ENCODE data around the gene WLS.

WLS gene

GRCh38 chr1:68128820-68129219 lies 103.5 kb downstream of the WLS start:
- no peak for DNase-seq

DNA sequence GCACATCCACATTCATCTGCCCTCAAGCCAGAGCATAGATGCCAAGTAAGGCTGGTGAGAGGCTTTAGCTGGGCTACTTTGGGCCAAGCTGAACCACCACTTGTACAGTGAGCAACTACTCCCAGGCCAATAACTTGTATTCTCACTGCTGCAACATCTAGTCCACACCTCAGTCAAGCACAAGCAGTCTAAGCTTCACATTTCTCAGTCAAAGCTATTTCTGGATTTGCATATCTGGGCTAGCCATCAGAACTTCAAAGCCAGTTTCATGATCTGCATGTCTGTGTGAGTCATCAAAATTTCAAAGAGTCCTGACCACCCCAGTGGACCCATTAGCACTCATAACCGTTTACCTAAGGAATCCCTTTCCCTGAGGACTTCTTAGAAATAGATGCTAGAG lies 104.2 kb downstream of the WLS start:
- DNase-seq, result peak; percentile 12

DNA sequence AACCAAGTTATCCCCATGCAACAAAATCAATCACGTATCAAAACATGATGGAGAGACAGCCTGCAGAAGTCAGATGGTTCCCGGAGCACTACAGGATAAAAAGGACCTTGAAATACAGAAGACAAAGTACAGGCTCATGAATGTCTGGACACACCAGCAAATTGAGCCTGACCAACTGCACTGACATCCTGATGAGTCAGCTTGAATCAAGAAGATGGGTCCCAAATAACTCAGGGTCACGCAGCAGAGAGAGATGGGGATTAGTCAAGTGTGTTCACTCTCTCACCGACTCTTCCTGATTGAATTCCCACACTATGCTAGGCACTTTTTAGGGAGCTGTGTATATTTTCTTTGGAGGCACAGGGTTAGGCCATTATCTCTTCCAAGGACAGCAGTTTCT lies 110.8 kb downstream of the WLS start:
- no peak for DNase-seq

- peak; percentile 69 for DNase-seq
Measured at GRCh38 chr1:68120136-68120791, 112.1 kb downstream of the WLS start.

GRCh38 chr1:68119445-68119844 lies 112.9 kb downstream of the WLS start:
- no peak for DNase-seq

GRCh38 chr1:68117416-68117815 lies 114.9 kb downstream of the WLS start:
- no peak for DNase-seq

GRCh38 chr1:68116643-68117235 lies 115.6 kb downstream of the WLS start:
- peak; percentile 34 for DNase-seq

DNA sequence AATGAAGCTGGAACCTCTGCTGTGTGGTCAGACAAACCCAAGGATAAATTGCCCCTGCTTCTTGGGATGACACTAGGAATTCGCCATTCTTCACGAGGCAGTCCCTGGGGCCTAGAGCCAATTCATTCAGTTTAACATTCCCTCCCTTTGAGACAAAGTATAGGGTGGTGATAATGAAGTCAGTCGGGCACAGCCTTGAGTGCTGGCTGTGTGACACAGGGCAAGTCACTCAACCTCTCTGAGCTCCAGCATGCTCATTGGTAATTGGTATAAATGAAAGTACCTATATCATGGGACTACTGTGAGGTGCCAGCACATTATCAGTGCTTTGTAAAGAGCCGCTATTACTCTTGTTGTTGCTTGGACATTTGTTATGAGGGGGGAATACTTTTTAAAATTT lies 117.0 kb downstream of the WLS start:
- DNase-seq, result no peak

GRCh38 chr1:68113966-68114365 lies 118.4 kb downstream of the WLS start:
- DNase-seq, result no peak

GRCh38 chr1:68112835-68113243 lies 119.5 kb downstream of the WLS start:
- DNase-seq, result no peak

GRCh38 chr1:68111519-68112436 lies 120.5 kb downstream of the WLS start:
- peak; percentile 75 for DNase-seq

DNA sequence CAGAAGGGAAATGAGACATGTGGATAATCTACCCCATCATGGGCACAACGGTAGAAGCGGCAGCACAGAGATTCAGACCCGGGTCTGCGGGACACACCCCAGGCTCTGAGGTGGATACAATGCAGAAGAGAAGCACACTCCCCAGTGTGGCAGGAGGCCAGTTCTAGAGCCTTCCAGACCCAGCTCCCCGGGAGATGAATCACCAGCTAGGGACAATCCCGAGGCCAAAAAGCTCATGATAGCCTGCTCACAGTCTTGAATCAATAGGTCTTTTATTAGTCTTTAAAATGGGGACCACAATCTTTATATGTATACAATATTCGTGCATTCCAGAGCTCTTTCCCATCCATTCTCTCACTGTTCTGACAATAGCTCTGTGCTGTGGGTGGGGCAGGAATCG lies 124.6 kb downstream of the WLS start:
- DNase-seq, result no peak

- peak; percentile 18 for DNase-seq
Measured at GRCh38 chr1:68103884-68104554, 128.3 kb downstream of the WLS start.

DNA sequence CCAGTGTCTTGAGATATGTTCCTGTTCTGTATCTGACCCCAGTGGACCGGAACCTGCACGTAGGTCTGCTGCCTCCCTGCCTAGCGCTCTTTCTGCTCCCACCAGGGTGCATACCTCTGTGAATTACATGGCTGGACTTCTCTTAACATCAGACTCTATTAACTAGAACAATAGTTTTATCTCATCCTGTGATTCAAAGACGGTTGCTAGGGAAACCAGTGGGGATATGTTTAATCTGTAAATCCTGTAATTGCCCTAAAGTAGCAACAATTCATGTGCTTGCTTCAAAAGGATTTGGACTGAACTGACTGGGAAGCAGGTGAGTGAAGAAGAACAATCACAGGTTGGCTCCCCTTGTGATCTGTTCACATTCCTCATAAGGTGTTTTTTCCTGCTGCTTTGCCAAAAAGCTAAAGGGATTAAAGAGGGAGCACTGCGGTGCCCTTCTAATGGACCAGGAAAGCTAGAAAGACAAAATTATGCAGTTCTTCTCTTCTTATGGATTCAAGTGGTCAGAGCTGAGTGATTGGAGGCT lies 129.2 kb downstream of the WLS start:
- no peak for DNase-seq

DNA sequence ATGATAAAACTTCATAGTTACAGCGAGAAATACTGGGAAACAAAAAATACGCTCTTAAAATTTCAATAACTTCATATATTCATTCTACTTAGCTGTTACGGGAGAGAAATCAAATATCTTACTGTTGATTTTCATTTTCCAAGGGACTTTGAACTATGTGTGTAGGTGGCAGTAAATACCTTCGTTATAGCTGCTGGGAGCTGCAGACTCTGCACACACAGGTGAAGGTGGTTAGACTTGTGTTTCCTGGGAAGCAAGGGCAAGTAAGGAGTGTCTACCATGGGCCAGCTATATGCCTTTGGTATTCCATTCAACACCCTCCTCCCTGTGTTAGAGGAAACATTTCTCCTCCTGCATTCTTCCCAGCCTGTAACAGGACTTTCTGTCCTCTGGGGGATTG lies 130.5 kb downstream of the WLS start:
- no peak for DNase-seq

- DNase-seq, result no peak
Measured at GRCh38 chr1:68100571-68100970, 131.8 kb downstream of the WLS start.

- peak; percentile 47 for DNase-seq
Measured at GRCh38 chr1:68093737-68094136, 138.6 kb downstream of the WLS start.

GRCh38 chr1:68087184-68087583 lies 145.1 kb downstream of the WLS start:
- DNase-seq, result no peak

DNA sequence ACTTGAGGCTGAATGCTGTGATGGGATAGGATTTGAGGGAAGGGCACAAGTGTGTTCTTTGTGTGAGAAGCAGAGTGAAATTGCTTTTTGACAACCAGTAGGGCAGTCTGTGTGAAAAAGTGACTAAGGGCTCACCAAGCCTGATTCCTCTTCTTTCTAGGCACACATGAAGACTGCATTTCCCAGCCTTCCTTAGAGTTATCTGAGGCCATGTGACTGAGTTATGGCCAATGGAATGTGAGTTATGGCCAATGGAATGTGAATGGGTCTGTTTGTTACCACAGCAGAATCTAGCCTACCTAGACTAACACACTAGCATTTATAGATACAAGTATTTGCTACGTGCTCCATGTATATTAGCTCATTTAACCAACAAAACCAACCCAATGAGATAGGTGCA lies 146.6 kb downstream of the WLS start:
- DNase-seq, result no peak

DNA sequence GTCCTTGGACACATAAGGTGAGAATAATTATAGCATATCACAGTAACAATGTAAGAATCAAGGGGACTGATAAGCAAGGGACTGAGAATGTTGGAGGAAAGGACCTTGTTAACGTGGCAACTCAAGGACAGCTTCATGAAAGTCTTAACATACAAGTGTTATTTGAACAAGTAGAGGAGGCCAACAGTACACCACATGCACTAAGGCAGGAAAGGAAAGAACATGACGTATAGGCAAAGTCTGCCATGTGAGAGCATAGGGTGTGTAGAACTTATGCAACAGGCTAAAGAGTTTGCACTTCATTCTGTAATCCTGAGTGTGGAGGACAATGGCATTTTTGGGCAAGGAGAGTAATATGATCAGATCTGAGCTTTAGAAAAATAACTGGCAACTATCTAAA lies 148.6 kb downstream of the WLS start:
- no peak for DNase-seq

DNA sequence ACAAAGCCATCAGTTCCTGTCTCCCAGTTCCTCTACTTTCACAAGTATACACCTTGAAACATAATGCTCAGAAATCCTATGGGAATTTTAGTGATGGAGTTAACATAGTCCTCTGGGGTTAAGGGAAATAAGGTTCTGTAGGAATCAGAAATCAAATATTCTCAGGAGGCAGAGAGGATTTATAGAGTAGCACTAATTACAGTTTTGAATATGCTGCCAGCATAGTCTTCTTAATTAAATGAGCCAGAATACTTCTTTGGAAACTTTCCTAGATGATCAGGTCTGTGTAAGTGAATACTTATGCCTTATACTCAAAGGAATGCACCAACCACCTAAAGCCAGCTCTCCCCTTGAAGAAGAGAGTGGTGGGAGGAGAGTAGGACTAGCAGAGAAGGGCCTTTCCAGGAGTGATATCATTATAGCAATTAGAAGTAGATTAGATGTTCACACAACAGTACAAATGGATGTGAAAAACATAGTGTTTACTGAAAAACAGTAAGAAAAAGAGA lies 150.5 kb downstream of the WLS start:
- DNase-seq, result no peak

GRCh38 chr1:68078647-68079046 lies 153.7 kb downstream of the WLS start:
- no peak for DNase-seq
